ENCODE measurements around the gene SPATA33.
"Not testable (repeated sequence)": the region's sequence is repeated elsewhere in the genome, so short reads cannot be mapped to it uniquely, and the experiment has no call there.

Gene SPATA33

GRCh38 chr16:89629827-89630610, 27.6 kb upstream of the SPATA33 start:
- DNase-seq (ENCODE audit: low spot score) = no peak

GRCh38 chr16:89633064-89633631, 24.5 kb upstream of the SPATA33 start:
- DNase-seq (ENCODE audit: low spot score) = no peak

GRCh38 chr16:89634463-89635385, 22.9 kb upstream of the SPATA33 start:
- not testable (repeated sequence) for DNase-seq (ENCODE audit: low spot score)

GRCh38 chr16:89636663-89637062, 21.0 kb upstream of the SPATA33 start:
- DNase-seq (ENCODE audit: low spot score) = no peak

GRCh38 chr16:89637379-89637778, 20.3 kb upstream of the SPATA33 start:
- DNase-seq (ENCODE audit: low spot score) = no peak

GRCh38 chr16:89638455-89638854, 19.2 kb upstream of the SPATA33 start:
- no peak for DNase-seq (ENCODE audit: low spot score)

GRCh38 chr16:89639385-89639784, 18.3 kb upstream of the SPATA33 start:
- DNase-seq (ENCODE audit: low spot score) = no peak

- no peak for DNase-seq (ENCODE audit: low spot score)
Measured at GRCh38 chr16:89641458-89642119, 16.0 kb upstream of the SPATA33 start.

- DNase-seq (ENCODE audit: low spot score) = no peak
Measured at GRCh38 chr16:89642574-89642973, 15.1 kb upstream of the SPATA33 start.

- no peak for DNase-seq (ENCODE audit: low spot score)
Measured at GRCh38 chr16:89643769-89644300, 13.8 kb upstream of the SPATA33 start.

- no peak for DNase-seq (ENCODE audit: low spot score)
Measured at GRCh38 chr16:89645122-89645521, 12.5 kb upstream of the SPATA33 start.

GRCh38 chr16:89646270-89646669, 11.4 kb upstream of the SPATA33 start:
- DNase-seq (ENCODE audit: low spot score) = no peak

GRCh38 chr16:89646906-89647305, 10.7 kb upstream of the SPATA33 start:
- no peak for DNase-seq (ENCODE audit: low spot score)

- DNase-seq (ENCODE audit: low spot score) = no peak
Measured at GRCh38 chr16:89651584-89651983, 6.1 kb upstream of the SPATA33 start.

GRCh38 chr16:89653656-89654295, 3.9 kb upstream of the SPATA33 start:
- no peak for DNase-seq (ENCODE audit: low spot score)

GRCh38 chr16:89655062-89655643, 2.5 kb upstream of the SPATA33 start:
- no peak for DNase-seq (ENCODE audit: low spot score)

GRCh38 chr16:89656435-89657121, 1.1 kb upstream of the SPATA33 start:
- no peak for DNase-seq (ENCODE audit: low spot score)

GRCh38 chr16:89658221-89658879, 714 bp downstream of the SPATA33 start:
- DNase-seq (ENCODE audit: low spot score) = no peak

- no peak for DNase-seq (ENCODE audit: low spot score)
Measured at GRCh38 chr16:89660146-89660545, 2.5 kb downstream of the SPATA33 start.

GRCh38 chr16:89661215-89661614, 3.6 kb downstream of the SPATA33 start:
- no peak for DNase-seq (ENCODE audit: low spot score)

All from cerebellar cortex (tissue), 1 donor.